HG03108 (cell line): Measurements from ENCODE around the gene DCUN1D1.
A peak's percentile ranks its signal among the peaks of the same experiment; 100 is the strongest.

Experiments
- ATAC-seq: cut with Tn5 transposase; IDR thresholded peaks from one replicate; pipeline ENCODE4 v1.9.1; 2021; ENCODE audit warnings: moderate library complexity; ENCODE audit not compliant: unreplicated experiment

The DCUN1D1 gene

DNA sequence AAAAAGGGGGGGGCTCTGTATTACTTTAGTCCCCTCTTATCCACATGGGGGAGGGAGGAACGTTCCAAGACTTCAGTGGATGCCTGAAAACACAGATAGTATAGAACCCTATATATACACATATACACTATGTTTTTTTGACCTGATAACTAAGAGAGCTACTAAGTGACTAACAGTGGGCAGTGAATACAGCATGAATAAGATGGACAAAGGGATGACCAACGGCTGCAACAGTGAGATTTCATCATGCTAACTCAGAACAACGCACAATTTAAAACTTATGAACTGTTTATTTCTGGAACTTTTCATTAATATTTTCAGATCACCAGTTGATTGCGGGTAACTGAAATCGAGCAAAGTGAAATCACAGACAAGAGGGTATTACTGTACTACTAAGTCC lies 7.3 kb downstream of the DCUN1D1 start:
- ATAC-seq = no peak

GRCh38 chr3:182972387-182972786 lies 8.0 kb downstream of the DCUN1D1 start:
- no peak for ATAC-seq

DNA sequence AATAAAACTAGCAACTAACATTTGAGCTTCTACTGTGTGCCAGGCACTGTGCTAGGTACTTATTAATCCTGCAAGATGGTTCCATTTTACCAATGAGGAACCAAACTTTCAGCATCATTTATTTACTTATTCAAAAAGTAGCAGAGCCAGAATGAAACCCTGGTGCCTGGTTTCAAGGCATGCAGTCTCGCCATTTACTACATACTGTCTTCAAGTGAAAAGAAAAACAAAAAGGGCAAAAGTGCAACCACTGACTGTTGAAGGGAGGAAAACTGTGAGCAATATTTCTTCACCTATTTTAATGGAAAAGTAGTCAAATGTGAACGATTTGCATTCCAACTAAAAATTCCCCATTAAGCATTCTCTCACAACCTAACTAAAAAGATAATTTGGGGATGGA lies 8.7 kb downstream of the DCUN1D1 start:
- peak; percentile 42 for ATAC-seq

GRCh38 chr3:182970811-182971418 lies 9.4 kb downstream of the DCUN1D1 start:
- no peak for ATAC-seq

- no peak for ATAC-seq
These were observed 10.5 kb downstream of the DCUN1D1 start for GRCh38 chr3:182969853-182970252.

DNA sequence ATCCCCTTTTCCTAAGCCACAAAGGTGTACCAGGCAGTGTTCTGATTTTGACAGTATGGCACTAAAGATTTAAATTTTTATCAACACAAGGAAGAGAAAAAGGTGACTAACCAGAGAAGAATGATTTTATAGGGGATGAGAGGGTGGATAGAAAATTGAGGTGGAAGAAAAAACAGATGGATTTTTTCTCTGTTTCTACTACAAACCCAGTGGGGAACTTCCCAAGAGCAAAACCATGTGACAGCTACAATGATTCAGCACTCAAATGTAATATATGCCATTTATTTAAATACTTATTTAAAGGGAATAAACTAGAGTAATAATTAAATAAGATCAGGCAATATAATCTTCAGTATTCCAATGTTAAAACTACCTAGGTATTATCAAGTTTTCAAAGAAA lies 11.1 kb downstream of the DCUN1D1 start:
- ATAC-seq = no peak

DNA sequence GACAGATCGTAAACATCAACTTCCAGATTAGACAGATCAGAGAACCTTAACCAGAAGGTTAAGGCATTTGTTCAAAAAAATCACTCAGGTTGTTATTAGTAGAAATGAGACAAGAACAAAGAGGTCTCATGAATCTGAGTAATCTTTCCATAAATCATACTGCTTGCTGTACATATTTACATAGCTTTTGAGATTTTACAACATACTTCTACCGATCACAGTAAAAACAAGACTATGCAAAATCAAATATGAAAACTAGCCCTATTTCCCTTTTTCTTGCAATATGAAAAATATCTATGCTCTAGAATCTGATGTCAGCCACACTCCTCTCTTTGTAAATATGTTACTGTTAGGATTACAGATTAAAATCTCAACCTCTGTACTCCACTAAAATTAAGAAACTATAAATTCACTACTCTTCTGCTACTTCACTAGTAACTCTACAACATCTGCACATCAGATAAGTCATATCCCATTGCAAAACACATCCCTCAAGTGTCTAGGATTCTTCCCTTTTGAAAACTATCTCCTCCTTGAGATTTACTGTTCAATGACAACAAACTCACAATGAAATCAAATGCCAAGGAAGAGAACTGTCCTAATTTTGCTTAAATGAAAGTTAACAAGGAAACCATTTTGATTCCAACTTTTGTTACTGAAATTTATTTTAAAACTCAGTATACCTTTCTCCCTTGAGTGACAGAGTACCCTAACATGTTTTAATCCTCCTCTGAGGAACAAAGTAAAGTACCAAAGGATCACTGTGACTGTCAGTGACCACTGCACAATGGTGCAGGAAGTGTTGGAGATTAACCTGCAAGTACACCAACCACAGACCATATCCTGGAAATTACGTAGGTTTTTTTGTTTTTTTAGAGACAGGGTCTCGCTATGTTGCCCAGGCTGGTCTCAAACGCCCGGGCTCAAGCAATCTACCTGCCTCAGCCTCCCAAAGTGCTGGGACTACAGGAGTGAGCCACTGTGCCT lies 12.8 kb downstream of the DCUN1D1 start:
- ATAC-seq = peak; percentile 32

GRCh38 chr3:182965861-182966366 lies 14.4 kb downstream of the DCUN1D1 start:
- no peak for ATAC-seq

DNA sequence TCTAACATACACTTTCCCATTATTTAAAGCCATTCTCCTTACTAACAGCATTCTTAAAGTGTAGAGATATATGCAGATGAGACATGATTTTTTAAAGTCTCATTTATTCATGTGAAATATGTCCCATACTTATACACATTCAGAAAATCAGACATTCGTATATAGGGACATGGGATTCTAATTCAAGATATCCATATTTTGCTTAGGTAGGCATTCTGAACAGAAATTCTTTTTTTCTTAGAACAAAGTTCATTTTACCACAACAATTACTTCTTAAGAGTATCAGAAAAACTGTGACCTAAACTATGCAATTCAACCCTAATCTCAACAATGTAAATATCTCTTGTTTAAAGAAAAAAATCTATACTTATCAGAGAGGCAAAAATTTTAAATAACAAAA lies 16.2 kb downstream of the DCUN1D1 start:
- no peak for ATAC-seq

GRCh38 chr3:182962166-182962565 lies 18.2 kb downstream of the DCUN1D1 start:
- no peak for ATAC-seq

- ATAC-seq = no peak
These were observed 20.6 kb downstream of the DCUN1D1 start for GRCh38 chr3:182959474-182960350.

DNA sequence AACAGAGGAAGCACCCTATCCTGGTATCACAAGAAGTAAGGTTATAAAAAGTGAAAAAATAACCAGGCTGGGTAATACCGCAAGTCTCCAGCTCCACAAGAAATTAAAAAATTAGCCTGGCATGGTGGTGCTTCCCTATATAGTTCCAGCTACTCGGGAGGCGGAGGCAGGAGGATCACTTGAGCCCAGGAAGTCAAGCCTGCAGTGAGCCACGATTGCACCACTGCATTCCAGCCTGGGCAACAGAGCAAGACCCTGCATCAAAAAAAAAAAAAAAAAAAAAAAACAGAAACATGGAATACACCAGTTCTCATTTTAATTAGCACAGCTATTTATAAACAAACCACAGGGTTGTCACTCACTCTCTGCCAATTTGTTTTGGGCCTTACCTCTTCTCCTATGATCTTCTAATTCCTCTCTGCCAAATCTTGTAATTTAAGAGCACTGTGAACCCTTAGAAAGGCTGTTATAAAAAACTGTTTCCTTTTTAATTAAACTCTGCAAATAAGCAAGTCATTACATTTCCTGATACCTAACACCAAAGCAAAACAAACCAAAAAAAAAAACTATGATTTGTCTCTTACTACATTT lies 22.6 kb downstream of the DCUN1D1 start:
- ATAC-seq = no peak

GRCh38 chr3:182957226-182957625 lies 23.1 kb downstream of the DCUN1D1 start:
- no peak for ATAC-seq

DNA sequence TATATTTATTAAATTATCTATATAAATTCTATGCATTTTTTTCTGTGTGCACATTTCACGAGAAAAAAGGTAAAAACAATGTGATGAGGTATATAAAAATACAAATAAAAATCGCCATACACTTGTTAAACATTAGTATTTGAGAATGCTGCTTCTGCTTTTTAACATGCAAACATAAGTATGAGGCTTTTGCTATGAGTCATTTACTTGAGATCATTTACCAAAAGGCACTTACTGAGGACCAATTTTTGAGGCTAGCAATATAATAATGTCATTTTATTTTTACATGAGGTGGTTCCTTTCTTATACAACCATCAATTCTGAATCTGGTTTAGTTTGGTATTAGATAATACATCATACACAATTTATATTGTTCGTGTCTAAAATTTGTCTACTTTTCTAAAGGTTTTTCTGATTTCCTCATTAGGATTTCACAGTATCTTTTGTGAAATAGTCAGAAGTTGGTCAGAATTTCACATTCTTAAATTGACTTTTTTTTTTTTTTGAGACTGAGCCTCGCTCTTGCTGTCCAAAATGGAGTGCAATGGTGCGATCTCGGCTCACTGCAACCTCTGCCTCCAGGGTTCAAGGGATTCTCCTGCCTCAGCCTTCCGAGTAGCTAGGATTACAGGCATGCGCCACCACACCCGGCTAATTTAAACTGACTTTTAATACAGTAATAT lies 25.6 kb downstream of the DCUN1D1 start:
- peak; percentile 97 for ATAC-seq

DNA sequence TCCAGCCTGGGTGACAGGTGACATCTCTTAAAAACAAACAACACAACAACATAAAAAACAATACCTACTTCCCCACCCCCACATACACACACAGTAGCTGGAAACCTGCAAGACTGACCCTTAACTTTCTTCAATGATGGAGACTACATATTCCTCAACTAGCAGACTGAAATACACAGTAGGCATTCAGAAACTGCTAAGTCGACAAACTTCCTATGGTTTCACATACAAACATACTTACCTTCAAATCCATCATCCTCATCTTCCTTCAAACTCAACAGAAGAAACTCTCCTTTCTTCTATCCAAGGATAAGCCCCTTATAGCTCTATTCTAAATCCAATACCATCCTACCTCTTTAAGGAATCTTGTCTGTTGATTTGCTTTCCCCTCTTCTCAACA lies 30.6 kb downstream of the DCUN1D1 start:
- ATAC-seq = no peak

- ATAC-seq = no peak
These were observed 32.0 kb downstream of the DCUN1D1 start for GRCh38 chr3:182948305-182948704.

DNA sequence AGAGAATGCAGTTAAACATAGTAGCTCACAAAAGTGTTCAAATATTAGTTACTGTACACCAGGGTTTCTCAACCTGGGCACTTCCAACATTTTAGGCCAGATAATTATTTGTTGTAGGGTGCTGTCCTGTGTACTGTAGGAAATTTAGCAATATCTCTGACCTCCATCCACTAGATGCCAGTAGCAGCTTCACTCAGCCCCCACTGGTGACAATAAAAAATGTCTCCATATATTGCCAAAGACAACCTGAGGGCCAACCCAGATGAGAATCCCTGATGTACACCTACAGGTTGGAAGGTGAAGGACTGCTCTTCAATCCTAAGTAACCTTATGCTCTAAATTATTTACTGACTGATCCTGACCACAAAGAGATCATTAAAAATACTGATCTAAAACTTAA lies 32.5 kb downstream of the DCUN1D1 start:
- ATAC-seq = no peak

GRCh38 chr3:182941719-182942118 lies 38.6 kb downstream of the DCUN1D1 start:
- ATAC-seq = no peak

DNA sequence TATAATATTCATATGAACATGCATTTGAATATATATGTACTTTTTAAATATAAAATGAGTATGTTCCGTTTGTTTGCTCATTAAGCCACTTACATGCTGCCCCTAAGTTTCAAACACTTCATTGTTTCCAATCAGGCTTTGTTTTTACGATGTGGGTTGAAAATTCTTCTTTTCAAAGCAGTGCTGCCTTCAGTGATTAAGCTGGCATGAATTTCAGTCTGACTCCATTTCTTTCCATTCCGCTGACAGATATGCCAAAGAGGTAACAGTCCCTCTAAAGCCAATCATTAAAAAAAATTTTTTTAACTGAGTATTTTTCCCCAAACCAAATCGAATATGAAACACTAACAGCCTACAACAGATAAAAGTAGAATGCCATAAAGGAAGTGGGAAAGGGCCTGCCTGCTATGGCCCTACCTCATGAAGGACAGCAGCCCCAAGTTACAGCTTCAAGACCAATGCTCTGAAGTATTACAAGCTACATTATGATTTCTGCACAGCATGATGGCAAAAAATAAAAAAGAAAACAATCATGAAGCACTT lies 40.0 kb downstream of the DCUN1D1 start:
- ATAC-seq = no peak
